Esophagus squamous epithelium (tissue), 5 donors: ENCODE results near the gene PLA2G4F. TPM values are rescaled to one million over a fixed set of nuclear protein-coding genes. Genes with fewer than 3 reads are reported as not detected.

Source experiments
- DNase-seq: peaks from one replicate; lab custom pipeline; 2025; lab: John Stamatoyannopoulos, UW
- H3K27ac ChIP-seq, 4 donors: fragments of 200-600 bp; sonication (generic); one replicate each; pipeline ENCODE4 v1.5.1; 2016 to 2019; ENCODE audit warnings: mild to moderate bottlenecking in 1 of 4
- H3K27me3 ChIP-seq, 4 donors: fragments of 200-600 bp; sonication (generic); 1 replicate in 3 of 4; 2 replicates in 1 of 4; pipeline versions ENCODE4 v1.5.1 to v1.6.0; 2017 to 2021; ENCODE audit warnings: antibody characterized with exemption in 1 of 4
- H3K36me3 ChIP-seq, 3 donors: fragments of 200-600 bp; sonication (generic); one replicate each; pipeline ENCODE4 v1.5.1; 2016 to 2019
- H3K4me1 ChIP-seq, 3 donors: fragments of 200-600 bp; sonication (generic); one replicate each; pipeline ENCODE4 v1.5.1; 2017 to 2019
- H3K4me3 ChIP-seq, 4 donors: fragments of 200-600 bp; sonication (generic); 1 replicate in 3 of 4; 2 replicates in 1 of 4; pipeline ENCODE4 v1.5.1; 2016 to 2019; ENCODE audit warnings: mild to moderate bottlenecking in 2 of 4, moderate library complexity in 1 of 4
- H3K9me3 ChIP-seq, 3 donors: fragments of 200-600 bp; sonication (generic); one replicate each; pipeline ENCODE4 v1.5.1; 2016 to 2019
- POLR2A ChIP-seq, 4 donors: fragments of 450-650 bp; IDR thresholded peaks; one replicate each; pipeline ENCODE4 v1.6.1; 2017; ENCODE audit warnings: antibody characterized with exemption in 4 of 4, mild to moderate bottlenecking in 4 of 4, moderate library complexity in 3 of 4
- WGBS, 2 donors: methylation state at CpG; one replicate each; pipeline ENCODE4 v1.1.5; 2018; 5-methylcytosine and 5-hydroxymethylcytosine counted together
- intact Hi-C: fragments of 100-400 bp; cut with DNase I; formaldehyde crosslinking; loops from one replicate; pipeline ENCODE4 v1.15.0; 2022
- total RNA-seq, 4 donors: library from RNA; depleted of rRNA; stranded (reverse); fragments of >200 nt; gene quantifications; one replicate each; pipeline ENCODE4 v1.1.0, GENCODE V29; 2016
- TF ChIP-seq, protein P1 (sequence below), 6 experiments: fragments of 450-650 bp in 4 of 6; fragments of 200-600 bp in 2 of 6; sonication (generic) in 2 of 6; IDR thresholded peaks; one replicate each; pipeline ENCODE4 v1.5.1; 2016 to 2019; ENCODE audit warnings: antibody characterized with exemption in 6 of 6, mild to moderate bottlenecking in 4 of 6, moderate library complexity in 4 of 6
- donor health status: DM: yes; HTN: yes; CAD: no.

Gene PLA2G4F
- total RNA-seq, 4 donors from 2014 or later = 7.4 to 28.2 (median 21.2) TPM

DNA sequence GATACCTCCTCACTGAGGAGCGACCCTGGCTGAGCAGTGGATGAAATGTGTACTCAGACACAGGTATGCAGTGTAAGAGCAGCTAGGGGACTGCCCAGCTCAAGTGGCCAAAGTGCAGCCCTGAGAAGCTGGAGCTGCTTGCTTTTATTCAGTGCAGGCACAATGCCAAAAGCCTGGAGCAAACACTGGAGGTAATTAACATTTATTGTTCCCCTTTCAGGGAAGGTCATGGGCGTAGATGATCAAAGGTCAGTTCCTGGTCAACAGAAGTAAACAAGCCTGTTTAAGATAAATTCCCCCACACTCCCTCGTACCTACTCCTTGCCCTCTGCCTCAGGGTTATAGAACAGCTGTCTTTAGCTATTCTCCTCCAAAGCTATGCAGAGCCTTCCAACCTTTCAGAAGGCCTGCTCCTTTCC, 17.5 kb downstream of the PLA2G4F start:
- peaks cover 0 to 9% (median 0%) of the 10 kb centered on the region in 3 donors for H3K4me1 ChIP-seq
- DNase-seq = no peak
- TF ChIP-seq, protein P1, sequence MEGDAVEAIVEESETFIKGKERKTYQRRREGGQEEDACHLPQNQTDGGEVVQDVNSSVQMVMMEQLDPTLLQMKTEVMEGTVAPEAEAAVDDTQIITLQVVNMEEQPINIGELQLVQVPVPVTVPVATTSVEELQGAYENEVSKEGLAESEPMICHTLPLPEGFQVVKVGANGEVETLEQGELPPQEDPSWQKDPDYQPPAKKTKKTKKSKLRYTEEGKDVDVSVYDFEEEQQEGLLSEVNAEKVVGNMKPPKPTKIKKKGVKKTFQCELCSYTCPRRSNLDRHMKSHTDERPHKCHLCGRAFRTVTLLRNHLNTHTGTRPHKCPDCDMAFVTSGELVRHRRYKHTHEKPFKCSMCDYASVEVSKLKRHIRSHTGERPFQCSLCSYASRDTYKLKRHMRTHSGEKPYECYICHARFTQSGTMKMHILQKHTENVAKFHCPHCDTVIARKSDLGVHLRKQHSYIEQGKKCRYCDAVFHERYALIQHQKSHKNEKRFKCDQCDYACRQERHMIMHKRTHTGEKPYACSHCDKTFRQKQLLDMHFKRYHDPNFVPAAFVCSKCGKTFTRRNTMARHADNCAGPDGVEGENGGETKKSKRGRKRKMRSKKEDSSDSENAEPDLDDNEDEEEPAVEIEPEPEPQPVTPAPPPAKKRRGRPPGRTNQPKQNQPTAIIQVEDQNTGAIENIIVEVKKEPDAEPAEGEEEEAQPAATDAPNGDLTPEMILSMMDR (IDR thresholded peaks at IDR 0.05) = no peak
- no peak for TF ChIP-seq POLR2A (IDR thresholded peaks at IDR 0.05)
- no peaks in the 10 kb centered on the region for H3K36me3 ChIP-seq
- H3K9me3 ChIP-seq = no peaks in the 10 kb centered on the region
- no peak overlapping the region for H3K27ac ChIP-seq
- H3K4me3 ChIP-seq = no peak overlapping the region
- intact Hi-C loops = loop anchor here (5.0 to 10.0 kb wide), 2 partner anchors 57 to 154 kb away; no protein-coding TSS in a partner anchor
- WGBS, 2 donors = 36 to 61% methylated on average over 2 to 3 of the region's 3 CpGs
- H3K27me3 ChIP-seq = no peaks in the 10 kb centered on the region

DNA sequence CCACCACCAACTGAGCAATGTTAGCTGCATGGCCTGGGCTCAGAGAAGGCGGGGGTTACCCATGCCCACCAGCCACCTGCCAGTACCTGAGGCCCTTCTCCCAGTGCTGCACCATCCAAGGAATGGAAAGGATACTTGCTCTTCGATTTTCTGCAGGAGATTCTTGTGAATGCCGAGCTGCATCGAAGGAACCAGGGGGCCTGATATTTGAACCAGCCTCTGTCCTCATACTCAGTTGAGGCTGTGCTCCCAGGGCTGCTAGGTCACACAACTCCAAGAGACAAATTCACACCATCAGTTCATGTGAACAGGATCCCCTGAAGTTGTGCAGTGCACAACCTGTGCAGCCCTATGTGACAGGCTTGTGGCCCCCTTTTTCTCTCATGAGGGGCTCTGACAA, 18.0 kb downstream of the PLA2G4F start:
- intact Hi-C loops = loop anchor here (5.0 to 10.0 kb wide), 2 partner anchors 56 to 154 kb away; no protein-coding TSS in a partner anchor
- H3K9me3 ChIP-seq = no peaks in the 10 kb centered on the region
- DNase-seq = no peak
- no peak overlapping the region for H3K4me3 ChIP-seq
- no peaks in the 10 kb centered on the region for H3K36me3 ChIP-seq
- no peaks in the 10 kb centered on the region for H3K27me3 ChIP-seq
- 78 to 80% methylated on average over 2 to 4 of the region's 4 CpGs for WGBS, 2 donors
- peaks cover 0 to 9% (median 0%) of the 10 kb centered on the region in 3 donors for H3K4me1 ChIP-seq
- TF ChIP-seq POLR2A (IDR thresholded peaks at IDR 0.05) = no peak
- TF ChIP-seq, protein P1 (IDR thresholded peaks at IDR 0.05) = no peak
- no peak overlapping the region for H3K27ac ChIP-seq

DNA sequence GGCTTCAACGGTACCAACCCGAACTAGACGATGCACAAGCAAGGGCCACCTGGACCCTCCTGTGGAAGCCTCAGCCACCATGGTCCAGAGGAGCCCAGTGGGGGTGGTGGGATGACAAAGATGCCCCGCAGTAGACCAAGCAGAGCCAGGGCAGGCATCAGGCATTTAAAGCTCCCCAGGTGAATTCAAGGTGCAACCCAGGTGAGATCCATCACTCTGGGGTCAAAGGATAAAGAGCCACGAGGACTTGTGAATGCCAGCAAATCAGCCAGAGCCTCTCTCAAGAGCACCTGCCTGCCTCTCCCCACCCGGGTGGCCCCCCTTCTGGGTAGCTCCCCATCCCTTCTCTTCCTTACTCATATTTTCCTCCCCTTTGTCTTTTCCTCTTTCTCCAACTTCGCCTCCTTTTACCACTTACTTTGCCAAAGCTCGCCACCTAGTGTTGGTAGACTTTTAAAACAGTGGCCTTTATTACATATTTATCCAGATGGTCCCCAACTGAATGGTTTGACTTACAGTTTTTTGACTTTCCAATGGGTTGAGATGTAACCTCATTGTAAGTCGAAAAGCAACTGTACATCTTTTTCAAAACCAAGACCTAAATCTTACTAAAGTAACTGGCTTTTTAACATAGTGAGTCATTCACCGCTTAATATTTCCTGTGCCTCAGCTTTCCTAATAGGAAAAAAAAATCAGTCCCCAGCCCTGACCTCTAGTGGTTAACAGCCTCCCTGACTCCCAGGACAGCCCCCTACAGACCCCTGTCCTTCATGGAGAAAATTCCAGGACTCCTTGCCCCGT, 18.8 kb downstream of the PLA2G4F start:
- 35 to 42% methylated on average over 9 to 11 of the region's 11 CpGs for WGBS, 2 donors
- Histone ChIP-seq H3K27me3 (no peaks in the 10 kb centered on the region), H3K4me3 (no peak overlapping the region), H3K4me1 (peaks cover 0 to 9% (median 0%) of the 10 kb centered on the region in 3 donors), H3K9me3 (no peaks in the 10 kb centered on the region), H3K36me3 (no peaks in the 10 kb centered on the region), H3K27ac (no peak overlapping the region)
- TF ChIP-seq POLR2A (IDR thresholded peaks at IDR 0.05) = no peak
- TF ChIP-seq, protein P1 (IDR thresholded peaks at IDR 0.05) = peak; percentile 21 to 72 (median 52)
- DNase-seq = no peak
- intact Hi-C loops = loop anchor here (5.0 to 10.0 kb wide), 2 partner anchors 55 to 153 kb away; no protein-coding TSS in a partner anchor

DNA sequence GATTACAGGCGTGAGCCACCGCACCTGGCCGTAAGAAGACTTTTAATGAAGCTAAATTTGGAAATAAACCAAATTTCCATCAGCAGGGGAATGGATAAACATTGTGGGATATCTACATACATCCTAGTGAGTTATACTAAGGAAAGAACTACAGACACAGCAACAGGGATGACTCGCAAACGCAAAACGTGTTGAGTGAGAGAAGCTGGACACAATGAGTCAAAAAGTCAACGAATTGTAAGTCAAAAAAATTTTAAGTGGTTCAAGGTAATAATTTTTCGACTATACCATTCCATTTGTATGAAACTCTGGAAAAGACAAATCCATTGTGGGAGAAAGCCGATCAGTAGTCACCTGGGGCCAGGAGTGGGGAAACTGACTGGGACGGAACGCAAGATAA, 19.9 kb downstream of the PLA2G4F start:
- Histone ChIP-seq H3K4me1 (peaks cover 0 to 13% (median 0%) of the 10 kb centered on the region in 3 donors), H3K27me3 (no peaks in the 10 kb centered on the region), H3K9me3 (no peaks in the 10 kb centered on the region), H3K4me3 (no peak overlapping the region), H3K27ac (no peak overlapping the region), H3K36me3 (no peaks in the 10 kb centered on the region)
- WGBS, 2 donors = 65 to 81% methylated on average over 8 to 11 of the region's 11 CpGs
- TF ChIP-seq, protein P1 (IDR thresholded peaks at IDR 0.05) = no peak
- no peak for TF ChIP-seq POLR2A (IDR thresholded peaks at IDR 0.05)
- intact Hi-C loops = loop anchor here (5.0 to 10.0 kb wide), 2 partner anchors 54 to 152 kb away; no protein-coding TSS in a partner anchor
- no peak for DNase-seq

DNA sequence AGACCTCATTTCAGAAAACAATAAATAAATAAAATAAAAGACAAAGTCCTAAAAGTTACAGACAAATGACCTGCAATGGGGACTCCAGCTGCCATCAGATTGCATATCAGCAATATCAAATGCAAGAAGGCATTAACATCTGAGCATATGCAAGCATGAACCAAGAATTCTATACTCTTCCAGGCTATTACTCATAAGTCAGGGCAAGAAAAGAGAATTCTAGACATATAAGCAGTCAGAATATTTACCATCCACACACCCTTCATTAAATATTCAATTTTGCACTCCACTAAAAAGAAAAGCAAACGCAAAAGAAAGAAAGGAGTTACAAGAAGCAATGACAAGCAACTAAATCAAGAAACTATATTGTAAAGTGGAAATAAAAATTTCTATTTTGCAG, 21.1 kb downstream of the PLA2G4F start:
- TF ChIP-seq, protein P1 (IDR thresholded peaks at IDR 0.05) = no peak
- no peak for TF ChIP-seq POLR2A (IDR thresholded peaks at IDR 0.05)

More for the DNA sequence above, 21.1 kb downstream of the PLA2G4F start:
- H3K27ac ChIP-seq = no peak overlapping the region
- H3K4me3 ChIP-seq = no peak overlapping the region
- H3K36me3 ChIP-seq = no peaks in the 10 kb centered on the region
- intact Hi-C loops = loop anchor here (5.0 to 10.0 kb wide), 2 partner anchors 53 to 151 kb away; no protein-coding TSS in a partner anchor
- H3K4me1 ChIP-seq = peaks cover 0 to 13% (median 0%) of the 10 kb centered on the region in 3 donors
- peaks cover 0 to 11% (median 0%) of the 10 kb centered on the region in 4 donors for H3K27me3 ChIP-seq
- no peaks in the 10 kb centered on the region for H3K9me3 ChIP-seq
- DNase-seq = no peak
- 42 to 76% methylated on average over 1 of the region's 1 CpG for WGBS, 2 donors
